Keratinocyte (primary cell): ENCODE data around the gene OLR1. TPM values are rescaled to one million over a fixed set of nuclear protein-coding genes. Genes with fewer than 3 reads are reported as not detected.

Experiments used
- DNase-seq: peaks from one replicate; pipeline ENCODE4 v3.0.0-alpha.2; 2011; ENCODE audit warnings: low read depth, missing footprints, low spot score
- FAIRE-seq: peaks from 2 replicates; lab custom pipeline; 2011; peaks lifted over from hg19 to GRCh38; lab: Jason Lieb, UNC
- H2AFZ ChIP-seq: 2 replicates; pipeline ENCODE4 v1.6.0; 2012; ENCODE audit warnings: low read length, control low read depth, inconsistent platforms; ENCODE audit not compliant: control insufficient read depth
- H3K27ac ChIP-seq: 2 replicates; pipeline ENCODE4 v1.5.1; 2011; ENCODE audit warnings: low read length; ENCODE audit not compliant: control insufficient read depth, insufficient read depth
- H3K27me3 ChIP-seq: 3 replicates; pipeline ENCODE4 v1.6.0; 2011; ENCODE audit warnings: low read length; ENCODE audit not compliant: control insufficient read depth, insufficient read depth; ENCODE audit errors: extremely low read depth
- H3K36me3 ChIP-seq, 2 experiments: 2 replicates in 1 of 2; 3 replicates in 1 of 2; pipeline ENCODE4 v1.5.1; 2011; ENCODE audit warnings: low read length in 2 of 2, mild to moderate bottlenecking in 1 of 2; ENCODE audit not compliant: control insufficient read depth in 2 of 2, insufficient read depth in 2 of 2; ENCODE audit errors: extremely low read depth in 1 of 2
- H3K4me1 ChIP-seq: 3 replicates; pipeline ENCODE4 v1.5.1; 2011; ENCODE audit warnings: low read length; ENCODE audit not compliant: control insufficient read depth, insufficient read depth; ENCODE audit errors: extremely low read depth
- H3K4me2 ChIP-seq: 3 replicates; pipeline ENCODE4 v1.6.0; 2011; ENCODE audit warnings: low read depth, low read length; ENCODE audit not compliant: control insufficient read depth, insufficient read depth; ENCODE audit errors: extremely low read depth
- H3K4me3 ChIP-seq, 3 experiments: fragments of 200-600 bp in 1 of 3; sonication (generic) in 1 of 3; 2 replicates in 2 of 3; 3 replicates in 1 of 3; pipeline ENCODE4 v1.5.1; 2011 to 2016; ENCODE audit warnings: low read length in 3 of 3, mild to moderate bottlenecking in 3 of 3, control low read depth in 2 of 3, inconsistent platforms in 1 of 3, low read depth in 1 of 3, mixed read lengths in 1 of 3, mixed run types in 1 of 3, moderate library complexity in 1 of 3; ENCODE audit not compliant: control insufficient read depth in 2 of 3, insufficient read depth in 2 of 3; ENCODE audit errors: extremely low read depth in 1 of 3
- H3K79me2 ChIP-seq: 2 replicates; pipeline ENCODE4 v1.6.0; 2012; ENCODE audit warnings: low read length; ENCODE audit not compliant: control insufficient read depth, insufficient read depth
- H3K9ac ChIP-seq: 3 replicates; pipeline ENCODE4 v1.6.0; 2011; ENCODE audit warnings: low read length; ENCODE audit not compliant: control insufficient read depth, insufficient read depth; ENCODE audit errors: extremely low read depth
- H3K9me1 ChIP-seq: 3 replicates; pipeline ENCODE4 v1.6.0; 2011; ENCODE audit warnings: low read length; ENCODE audit not compliant: control insufficient read depth, insufficient read depth; ENCODE audit errors: extremely low read depth
- H3K9me3 ChIP-seq: 2 replicates; pipeline ENCODE4 v1.5.1; 2012; ENCODE audit warnings: low read depth, low read length; ENCODE audit not compliant: control insufficient read depth
- H4K20me1 ChIP-seq: 3 replicates; pipeline ENCODE4 v1.6.0; 2011; ENCODE audit warnings: low read length; ENCODE audit not compliant: control insufficient read depth, insufficient read depth; ENCODE audit errors: extremely low read depth
- CTCF ChIP-seq, 3 experiments: IDR thresholded peaks in 1 of 3; conservative IDR thresholded peaks in 1 of 3; optimal IDR thresholded peaks in 1 of 3; 2 replicates in 2 of 3; 3 replicates in 1 of 3; pipeline versions ENCODE3 to v1.5.1; 2011; ENCODE audit warnings: low read length in 3 of 3, mild to moderate bottlenecking in 3 of 3, moderate library complexity in 2 of 3, control low read depth in 1 of 3, inconsistent platforms in 1 of 3; ENCODE audit not compliant: insufficient read depth in 2 of 3; ENCODE audit errors: extremely low read depth in 1 of 3
- EZH2 ChIP-seq: IDR thresholded peaks from one replicate; pipeline ENCODE4 v1.6.1; 2012; ENCODE audit warnings: inconsistent platforms, mild to moderate bottlenecking, low read length, moderate library complexity
- dilution Hi-C: fragments of 300-500 bp; cut with MboI; formaldehyde crosslinking; loops from one replicate; pipeline ENCODE4 v1.7.0; 2020; ENCODE audit warnings: low sequenced_read_pairs; ENCODE audit not compliant: extremely low pct_ligation_motif_present
- polyA plus RNA-seq, 5 experiments: library from polyadenylated mRNA; depleted of rRNA in 3 of 5; stranded (reverse) in 3 of 5; stranded (forward) in 1 of 5; unstranded in 1 of 5; fragments of >200 nt; gene quantifications; 1 replicate in 1 of 5; 2 replicates in 3 of 5; 3 replicates in 1 of 5; pipeline versions ENCODE4 v1.2.1 to v1.2.3, GENCODE V29; 2011 to 2012; ENCODE audit warnings: missing spikeins in 2 of 5, low read depth in 1 of 5, low replicate concordance in 1 of 5

Gene OLR1
- polyA plus RNA-seq, 1 donor (not counting 4 experiments of a cell fraction or from before 2014, with no cell fraction given) = 0.17 TPM

GRCh38 chr12:10131111-10131690, 40.7 kb downstream of the OLR1 start:
- dilution Hi-C loops = no loop called here
- DNase-seq = no peak
- Histone ChIP-seq H3K27ac (no peak overlapping the region), H3K27me3 (no peaks in the 10 kb centered on the region), H3K36me3 (no peaks in the 10 kb centered on the region), H3K9me3 (no peaks in the 10 kb centered on the region), H3K79me2 (no peaks in the 10 kb centered on the region), H3K4me3 (no peak overlapping the region), H3K4me2 (no peak overlapping the region), H3K9me1 (no peaks in the 10 kb centered on the region), H4K20me1 (no peaks in the 10 kb centered on the region), H2AFZ (no peak overlapping the region), H3K4me1 (peaks cover 4% of the 10 kb centered on the region), H3K9ac (no peak overlapping the region)
- no peak for TF ChIP-seq CTCF (optimal IDR thresholded peaks at IDR 0.05 in 1 of 3, IDR thresholded peaks at IDR 0.05 in 1 of 3, conservative IDR thresholded peaks at IDR 0.05 in 1 of 3; ENCODE audit: extremely low read depth in 1 of 3, insufficient read depth in 2 of 3, low read length in 3 of 3)
- no peak for TF ChIP-seq EZH2
- FAIRE-seq = no peak

- Histone ChIP-seq H3K4me1 (peaks cover 4% of the 10 kb centered on the region), H3K4me2 (peak within 1 kb of the TSS; percentile 8), H3K9me1 (no peaks in the 10 kb centered on the region), H3K79me2 (no peaks in the 10 kb centered on the region), H4K20me1 (no peaks in the 10 kb centered on the region), H3K9me3 (no peaks in the 10 kb centered on the region), H2AFZ (peak within 1 kb of the TSS; percentile 9), H3K36me3 (no peaks in the 10 kb centered on the region), H3K27ac (no peak within 1 kb of the TSS), H3K4me3 (no peak within 1 kb of the TSS), H3K9ac (no peak within 1 kb of the TSS), H3K27me3 (no peaks in the 10 kb centered on the region)
- dilution Hi-C loops = no loop called here
- FAIRE-seq = peak; percentile 36
- DNase-seq = no peak
- TF ChIP-seq EZH2 (no peak), CTCF (optimal IDR thresholded peaks at IDR 0.05 in 1 of 3, IDR thresholded peaks at IDR 0.05 in 1 of 3, conservative IDR thresholded peaks at IDR 0.05 in 1 of 3; ENCODE audit: extremely low read depth in 1 of 3, insufficient read depth in 2 of 3, low read length in 3 of 3) (no peak)
Measured at GRCh38 chr12:10130042-10130441, 41.9 kb downstream of the OLR1 start, which contains the start of gene CLEC7A. Gene CLEC7A, minus strand, starts transcription at chr12:10130199. Its CDS starts 117 bp downstream, at chr12:10130082.
